ENCODE results near the gene LMOD2. TPM values are rescaled to one million over a fixed set of nuclear protein-coding genes. Genes with fewer than 3 reads are reported as not detected.

The LMOD2 gene
- total and polyA plus RNA-seq, 2 donors (not counting 3 experiments of a cell fraction or from before 2014, with no cell fraction given) = not detected

GRCh38 chr7:123709525-123709924 is 53.9 kb downstream of the LMOD2 start:
- ChIA-PET POLR2A (no interaction called here), CTCF (interaction anchor here (1.0 kb wide), 1 partner anchor 8 kb away, joined by 5 read pairs; no protein-coding TSS in a partner anchor)
- H3K4me1 ChIP-seq (ENCODE audit: control insufficient read depth, extremely low read depth, insufficient read depth, low read length) = peaks cover 7% of the 10 kb centered on the region
- no peak overlapping the region for H3K4me3 ChIP-seq (replicated peaks in 1 of 3; ENCODE audit: insufficient read depth in 1 of 3, low read depth in 1 of 3, low read length in 3 of 3)
- no TSS peak for BruUV-seq (replicated peaks)
- dilution Hi-C loops (cut with MboI; ENCODE audit: extremely low pct_ligation_motif_present, low sequenced_read_pairs) (no loop called here), intact Hi-C loops (cut with micrococcal nuclease) (no loop called here)
- TF ChIP-seq MYC (IDR thresholded peaks at IDR 0.05; ENCODE audit: low read depth, low read length) (no peak), MAX (IDR thresholded peaks at IDR 0.05; ENCODE audit: insufficient read depth, insufficient read length) (no peak), POLR2AphosphoS5 (IDR thresholded peaks at IDR 0.05; ENCODE audit: insufficient read depth, low read depth, low read length) (no peak), CTCF (IDR thresholded peaks at IDR 0.05; ENCODE audit: extremely low read depth in 1 of 2, insufficient read depth in 1 of 2, low read depth in 1 of 2, low read length in 2 of 2) (no peak), GATA2 (IDR thresholded peaks at IDR 0.05; ENCODE audit: insufficient read depth, insufficient read length, low read depth, low read length) (no peak), FOS (IDR thresholded peaks at IDR 0.05; ENCODE audit: borderline replicate concordance, insufficient read depth, low read length) (no peak), JUN (IDR thresholded peaks at IDR 0.05; ENCODE audit: borderline replicate concordance, insufficient read depth, insufficient read length, low read depth) (no peak), POLR2A (IDR thresholded peaks at IDR 0.05; ENCODE audit: low read depth, low read length) (no peak)
- H3K9me3 ChIP-seq (replicated peaks; ENCODE audit: control insufficient read depth, insufficient read depth, low read length) = no peaks in the 10 kb centered on the region
- peaks cover 26% of the 10 kb centered on the region for H3K79me2 ChIP-seq (ENCODE audit: control insufficient read depth, insufficient read depth, low read length)
- peaks cover 2% of the 10 kb centered on the region for H4K20me1 ChIP-seq (replicated peaks; ENCODE audit: control insufficient read depth, extremely low read depth, insufficient read depth, low read length)
- no peak overlapping the region for H3K27ac ChIP-seq (ENCODE audit: insufficient read depth, low read depth, low read length)
- no peak for FAIRE-seq
- H3K4me2 ChIP-seq (ENCODE audit: insufficient read depth, low read length) = no peak overlapping the region
- H3K36me3 ChIP-seq (ENCODE audit: control insufficient read depth in 2 of 2, extremely low read depth in 1 of 2, insufficient read depth in 2 of 2, low read length in 2 of 2) = peaks cover 3 to 6% of the 10 kb centered on the region in 2 experiments
- H3K27me3 ChIP-seq (ENCODE audit: control insufficient read depth in 2 of 2, insufficient read depth in 2 of 2, low read length in 2 of 2) = no peaks in the 10 kb centered on the region
- H3K9ac ChIP-seq (replicated peaks; ENCODE audit: extremely low read depth, insufficient read depth, low read length) = no peak overlapping the region
- no peak overlapping the region for H2AFZ ChIP-seq (ENCODE audit: low read depth, low read length)
- no peaks in the 10 kb centered on the region for H3K9me1 ChIP-seq (replicated peaks; ENCODE audit: control insufficient read depth, extremely low read depth, insufficient read depth, low read length)
- DNase-seq (ENCODE audit: low read depth, low spot score) = no peak
